BE2C (cell line): ENCODE measurements around the gene ZNF418. TPM values are rescaled to one million over a fixed set of nuclear protein-coding genes. Genes with fewer than 3 reads are reported as not detected.

Source experiments
- DNase-seq: peaks from one replicate; pipeline ENCODE4 v3.0.0-alpha.2; 2020
- H3K27me3 ChIP-seq: fragments of 250-450 bp; sonication (Bioruptor Pico); 2 replicates; pipeline ENCODE4 v1.5.1; 2020; ENCODE audit warnings: mild to moderate bottlenecking
- H3K36me3 ChIP-seq: fragments of 250-450 bp; sonication (Bioruptor Pico); 2 replicates; pipeline ENCODE4 v1.5.1; 2020; ENCODE audit warnings: mild to moderate bottlenecking
- H3K4me1 ChIP-seq: fragments of 250-450 bp; sonication (Bioruptor Pico); 2 replicates; pipeline ENCODE4 v1.5.1; 2020
- H3K4me3 ChIP-seq: 2 replicates; pipeline ENCODE4 v1.5.1; 2011; ENCODE audit warnings: low read depth, low read length
- H3K9me3 ChIP-seq: fragments of 250-450 bp; sonication (Bioruptor Pico); 2 replicates; pipeline ENCODE4 v1.5.1; 2020
- CTCF ChIP-seq: IDR thresholded peaks from 2 replicates; pipeline ENCODE4 v1.5.1; 2012; ENCODE audit warnings: mild to moderate bottlenecking, low read depth, low read length
- polyA plus RNA-seq: library from polyadenylated mRNA; unstranded; fragments of >200 nt; gene quantifications from one replicate; pipeline ENCODE4 v1.2.1, GENCODE V29; 2012; ENCODE audit warnings: low read depth, missing spikeins; ENCODE audit not compliant: insufficient read length, insufficient read depth

Gene ZNF418
- 8.1 TPM for polyA plus RNA-seq

DNA sequence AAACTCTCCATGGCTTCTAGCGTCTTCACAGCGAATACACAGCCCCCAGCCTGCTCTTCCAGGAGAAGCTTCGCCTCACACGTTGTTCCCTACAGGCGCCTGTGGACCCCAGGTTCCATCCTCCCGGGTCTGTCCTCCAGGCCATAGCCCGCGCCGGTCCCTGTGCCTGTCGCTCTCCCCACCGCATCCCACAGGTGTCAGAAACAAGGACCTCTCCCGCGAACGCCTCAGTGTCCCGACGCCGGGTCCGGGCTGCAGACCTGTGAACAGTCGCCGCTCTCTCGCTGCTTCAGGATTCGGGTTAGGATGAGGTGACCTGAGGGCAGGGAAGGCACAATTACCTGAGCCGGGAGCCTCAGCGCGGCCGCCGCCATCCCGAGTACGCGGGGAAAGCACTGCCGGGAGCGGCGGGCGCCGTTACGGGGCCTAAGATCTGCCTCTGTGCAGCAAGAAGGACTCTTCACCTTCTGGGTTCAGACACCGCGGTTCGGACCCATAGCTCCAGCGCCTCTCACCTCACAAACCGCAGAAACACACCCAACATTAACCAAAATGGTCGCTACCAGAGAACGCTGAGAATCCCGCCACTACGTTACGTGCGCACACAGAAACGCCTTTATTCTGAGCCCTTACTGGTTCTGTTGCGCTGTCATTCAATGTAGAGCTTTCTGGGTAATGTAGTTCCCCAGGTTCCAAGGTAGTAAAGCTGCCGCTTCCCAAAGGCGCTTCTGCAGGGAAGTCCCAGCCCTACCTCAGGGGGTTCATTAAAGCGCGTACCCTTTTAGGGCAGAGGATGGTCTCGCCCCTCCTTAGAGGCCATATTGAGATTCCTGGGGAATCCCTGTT lies at the start of gene ZNF418:
TSS of gene ZNF418 (minus strand) at position 583 of the 846 bp plus-strand sequence. CDS start 1,580 bp downstream, outside the sequence.
- Histone ChIP-seq H3K4me3 (peak within 1 kb of the TSS; percentile 88), H3K9me3 (no peaks in the 10 kb centered on the region; the same call in 1 of the 2 replicates)

GRCh38 chr19:57978586-57979289 lies 43.5 kb upstream of the ZNF418 start:
- H3K9me3 ChIP-seq = peaks cover 16% of the 10 kb centered on the region
- H3K4me3 ChIP-seq = no peak overlapping the region
- no peak for DNase-seq
- peaks cover 32% of the 10 kb centered on the region for H3K36me3 ChIP-seq
- TF ChIP-seq CTCF = no peak
- H3K27me3 ChIP-seq = no peaks in the 10 kb centered on the region
- no peaks in the 10 kb centered on the region for H3K4me1 ChIP-seq

More for the DNA sequence above, at the start of gene ZNF418:
- DNase-seq = peak; percentile 74
- Histone ChIP-seq H3K4me1 (no peaks in the 10 kb centered on the region), H3K36me3 (peaks cover 13% of the 10 kb centered on the region), H3K27me3 (no peaks in the 10 kb centered on the region)
- TF ChIP-seq CTCF = no peak

- H3K9me3 ChIP-seq = peaks cover 13% of the 10 kb centered on the region
- no peak for TF ChIP-seq CTCF
- no peaks in the 10 kb centered on the region for H3K27me3 ChIP-seq
- H3K4me1 ChIP-seq = no peaks in the 10 kb centered on the region
- H3K36me3 ChIP-seq = peaks cover 13% of the 10 kb centered on the region
- DNase-seq = no peak
- no peak within 1 kb of the TSS for H3K4me3 ChIP-seq
Measured at GRCh38 chr19:57974434-57974833, 39.2 kb upstream of the ZNF418 start, which contains the start of gene C19orf18. TSS of gene C19orf18 (minus strand) at chr19:57974534. CDS start at chr19:57974432, 102 bp downstream.

DNA sequence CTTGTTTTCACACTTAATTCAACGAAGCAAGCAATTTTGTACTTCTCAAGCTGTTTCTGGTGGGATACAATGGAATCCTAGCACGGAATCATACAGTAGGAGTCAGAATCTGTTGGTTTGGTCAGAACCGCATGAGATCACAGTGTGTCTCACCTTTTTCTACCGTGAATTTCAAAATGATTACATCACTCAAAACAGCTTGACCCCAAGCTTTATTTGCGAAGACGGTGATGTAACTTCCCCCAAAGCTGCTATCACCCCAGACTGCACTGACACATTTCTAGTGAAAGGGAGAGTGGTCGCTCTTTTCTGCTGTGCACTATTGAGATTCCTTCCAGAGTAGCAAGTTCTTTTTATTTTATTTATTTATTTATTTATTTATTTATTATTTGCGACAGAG lies 29.6 kb upstream of the ZNF418 start:
- no peak for TF ChIP-seq CTCF
- Histone ChIP-seq H3K9me3 (no peaks in the 10 kb centered on the region; the same call in 1 of the 2 replicates), H3K4me3 (no peak overlapping the region)

GRCh38 chr19:57961785-57962184 lies 26.6 kb upstream of the ZNF418 start:
- no peaks in the 10 kb centered on the region; the same call in 1 of the 2 replicates for H3K9me3 ChIP-seq
- H3K4me3 ChIP-seq = no peak overlapping the region
- no peaks in the 10 kb centered on the region for H3K27me3 ChIP-seq
- H3K36me3 ChIP-seq = no peaks in the 10 kb centered on the region
- no peak for DNase-seq
- no peak for TF ChIP-seq CTCF
- H3K4me1 ChIP-seq = no peaks in the 10 kb centered on the region

More for the DNA sequence above, 29.6 kb upstream of the ZNF418 start:
- Histone ChIP-seq H3K27me3 (no peaks in the 10 kb centered on the region), H3K4me1 (no peaks in the 10 kb centered on the region), H3K36me3 (no peaks in the 10 kb centered on the region)
- no peak for DNase-seq
